ENCODE measurements around the gene DYNC2I2.

Gene DYNC2I2

GRCh38 chr9:128632066-128632465, 24.6 kb downstream of the DYNC2I2 start:
- peaks cover 7% of the 10 kb centered on the region; the same call in 1 of the 2 replicates for H3K36me3 ChIP-seq (replicated peaks; ENCODE audit: insufficient read depth, low read length)

GRCh38 chr9:128631636-128632035, 25.0 kb downstream of the DYNC2I2 start:
- H3K9me2 ChIP-seq (replicated peaks; ENCODE audit: insufficient read depth, low read length): no peaks in the 10 kb centered on the region

More at GRCh38 chr9:128632066-128632465, 24.6 kb downstream of the DYNC2I2 start:
- Histone ChIP-seq H3K9ac (ENCODE audit: low read length) (no peak overlapping the region), H3K4me1 (ENCODE audit: low read length) (no peaks in the 10 kb centered on the region), H3K4me3 (ENCODE audit: low read length) (no peak overlapping the region), H3K4me2 (ENCODE audit: low read depth, low read length) (no peak overlapping the region), H3K27ac (ENCODE audit: low read length) (no peak overlapping the region), H3K9me3 (replicated peaks; ENCODE audit: insufficient read depth, low read length) (no peaks in the 10 kb centered on the region), H2AFZ (ENCODE audit: low read length) (no peak overlapping the region), H4K20me1 (ENCODE audit: insufficient read depth, low read length) (no peaks in the 10 kb centered on the region), H3F3A (ENCODE audit: insufficient read depth, low read length) (no peaks in the 10 kb centered on the region), H3K79me2 (ENCODE audit: low read length) (no peaks in the 10 kb centered on the region), H3K9me2 (replicated peaks; ENCODE audit: insufficient read depth, low read length) (no peaks in the 10 kb centered on the region), H3K27me3 (replicated peaks; ENCODE audit: insufficient read depth, low read length) (no peaks in the 10 kb centered on the region)
- TF ChIP-seq EZH2phosphoT487 (IDR thresholded peaks at IDR 0.05; ENCODE audit: low read length): no peak
- TF ChIP-seq CTCF (IDR thresholded peaks at IDR 0.05; ENCODE audit: low read length): no peak
- TF ChIP-seq EZH2 (optimal IDR thresholded peaks at IDR 0.05; ENCODE audit: low read depth, low read length): no peak
- DNase-seq: no peak

GRCh38 chr9:128629852-128630545, 26.6 kb downstream of the DYNC2I2 start:
- Histone ChIP-seq H3K9ac (ENCODE audit: low read length) (no peak overlapping the region), H3K4me2 (ENCODE audit: low read depth, low read length) (no peak overlapping the region), H3F3A (ENCODE audit: insufficient read depth, low read length) (no peaks in the 10 kb centered on the region), H3K9me2 (replicated peaks; ENCODE audit: insufficient read depth, low read length) (no peaks in the 10 kb centered on the region), H3K9me3 (replicated peaks; ENCODE audit: insufficient read depth, low read length) (no peaks in the 10 kb centered on the region), H3K27me3 (replicated peaks; ENCODE audit: insufficient read depth, low read length) (no peaks in the 10 kb centered on the region), H3K4me1 (ENCODE audit: low read length) (no peaks in the 10 kb centered on the region), H4K20me1 (ENCODE audit: insufficient read depth, low read length) (no peaks in the 10 kb centered on the region), H3K36me3 (replicated peaks; ENCODE audit: insufficient read depth, low read length) (peaks cover 7% of the 10 kb centered on the region; the same call in 1 of the 2 replicates), H3K4me3 (ENCODE audit: low read length) (no peak overlapping the region), H3K79me2 (ENCODE audit: low read length) (no peaks in the 10 kb centered on the region), H3K27ac (ENCODE audit: low read length) (no peak overlapping the region), H2AFZ (ENCODE audit: low read length) (no peak overlapping the region)
- no peak for DNase-seq
- TF ChIP-seq EZH2phosphoT487 (IDR thresholded peaks at IDR 0.05; ENCODE audit: low read length) (no peak), CTCF (IDR thresholded peaks at IDR 0.05; ENCODE audit: low read length) (no peak), EZH2 (optimal IDR thresholded peaks at IDR 0.05; ENCODE audit: low read depth, low read length) (no peak)

More at GRCh38 chr9:128631636-128632035, 25.0 kb downstream of the DYNC2I2 start:
- Histone ChIP-seq H3K27me3 (replicated peaks; ENCODE audit: insufficient read depth, low read length) (no peaks in the 10 kb centered on the region), H4K20me1 (ENCODE audit: insufficient read depth, low read length) (no peaks in the 10 kb centered on the region), H3K4me3 (ENCODE audit: low read length) (no peak overlapping the region), H3K4me2 (ENCODE audit: low read depth, low read length) (no peak overlapping the region), H2AFZ (ENCODE audit: low read length) (no peak overlapping the region), H3K9ac (ENCODE audit: low read length) (no peak overlapping the region), H3K4me1 (ENCODE audit: low read length) (no peaks in the 10 kb centered on the region), H3K36me3 (replicated peaks; ENCODE audit: insufficient read depth, low read length) (peaks cover 7% of the 10 kb centered on the region; the same call in 1 of the 2 replicates), H3K79me2 (ENCODE audit: low read length) (no peaks in the 10 kb centered on the region), H3K9me3 (replicated peaks; ENCODE audit: insufficient read depth, low read length) (no peaks in the 10 kb centered on the region), H3F3A (ENCODE audit: insufficient read depth, low read length) (no peaks in the 10 kb centered on the region), H3K27ac (ENCODE audit: low read length) (no peak overlapping the region)
- DNase-seq: no peak
- no peak for TF ChIP-seq EZH2phosphoT487 (IDR thresholded peaks at IDR 0.05; ENCODE audit: low read length)
- no peak for TF ChIP-seq EZH2 (optimal IDR thresholded peaks at IDR 0.05; ENCODE audit: low read depth, low read length)
- no peak for TF ChIP-seq CTCF (IDR thresholded peaks at IDR 0.05; ENCODE audit: low read length)

Data from MM.1S (cell line).